Measurements from ENCODE around the gene ST6GALNAC1. TPM values are rescaled to one million over a fixed set of nuclear protein-coding genes. Genes with fewer than 3 reads are reported as not detected.
A peak's percentile ranks its signal among the peaks of the same experiment; 100 is the strongest.

ST6GALNAC1 gene
- total and polyA plus RNA-seq, 2 of the 4 experiments (the other 2 are of a cell fraction): not detected

- POLR2A ChIA-PET (ENCODE audit: unreplicated experiment): interaction anchor here (0.6 to 0.7 kb wide), 2 partner anchors 33 to 152 kb away, joined by 3 read pairs; no protein-coding TSS in a partner anchor
- H3K36me3 ChIP-seq (ENCODE audit: control insufficient read depth, insufficient read depth, low read length): peaks cover 33% of the 10 kb centered on the region
These were observed 44.6 kb upstream of the ST6GALNAC1 start for GRCh38 chr17:76688165-76688622.

More at GRCh38 chr17:76688165-76688622, 44.6 kb upstream of the ST6GALNAC1 start:
- TF ChIP-seq SMC3 (IDR thresholded peaks at IDR 0.05; ENCODE audit: low read depth, low read length): no peak
- TF ChIP-seq MXI1 (IDR thresholded peaks at IDR 0.05; ENCODE audit: borderline replicate concordance, low read depth, low read length): no peak
- TF ChIP-seq RCOR1 (IDR thresholded peaks at IDR 0.05; ENCODE audit: insufficient replicate concordance, low read length): no peak
- no peak for TF ChIP-seq RAD21 (IDR thresholded peaks at IDR 0.05; ENCODE audit: low read length)
- TF ChIP-seq ELK1 (IDR thresholded peaks at IDR 0.05; ENCODE audit: borderline replicate concordance, low read depth, low read length): no peak
- no peak for TF ChIP-seq BHLHE40 (IDR thresholded peaks at IDR 0.05; ENCODE audit: low read depth, low read length)
- peak; percentile 14; the same call in 1 of the 2 replicates for TF ChIP-seq CTCF (conservative IDR thresholded peaks at IDR 0.05; ENCODE audit: low read depth, low read length)
- TF ChIP-seq MAZ (IDR thresholded peaks at IDR 0.05; ENCODE audit: borderline replicate concordance, low read depth, low read length): peak; percentile 39; the same call in 1 of the 2 replicates
- Histone ChIP-seq H3K56ac (ENCODE audit: extremely low read depth, insufficient read depth, low read length) (peak overlapping the region; percentile 28; the same call in 1 of the 2 replicates), H3K4me2 (ENCODE audit: low read depth, low read length) (peak overlapping the region; percentile 60), H4K91ac (ENCODE audit: insufficient read depth, low read depth, low read length) (peak overlapping the region; percentile 87), H2BK5ac (ENCODE audit: low read depth, low read length, poor library complexity, severe bottlenecking) (peak overlapping the region; percentile 93), H3K18ac (ENCODE audit: low read depth, low read length) (peak overlapping the region; percentile 80), H3K27ac (ENCODE audit: insufficient read depth, low read length) (peak overlapping the region; percentile 75), H3K9ac (ENCODE audit: low read depth, low read length) (peak overlapping the region; percentile 1; the same call in 1 of the 2 replicates), H3K23ac (ENCODE audit: low read depth, low read length) (peak overlapping the region; percentile 49; the same call in 1 of the 2 replicates), H3K9me1 (ENCODE audit: insufficient read depth, low read length) (peaks cover 28% of the 10 kb centered on the region), H2AK5ac (ENCODE audit: low read depth, low read length) (peak overlapping the region; percentile 91), H3K4me3 (ENCODE audit: insufficient read depth, low read depth, low read length) (no peak overlapping the region), H4K5ac (ENCODE audit: low read depth, low read length) (peak overlapping the region; percentile 69), H4K20me1 (ENCODE audit: insufficient read depth, low read length) (peaks cover 34% of the 10 kb centered on the region; the same call in 1 of the 2 replicates), H3K27me3 (ENCODE audit: control insufficient read depth, insufficient read depth, low read length) (no peaks in the 10 kb centered on the region), H3K4ac (ENCODE audit: low read depth, low read length) (peak overlapping the region; percentile 89), H2AFZ (replicated peaks; ENCODE audit: low read length, poor library complexity) (peak overlapping the region; percentile 46), H4K8ac (ENCODE audit: low read depth in 2 of 2, low read length in 2 of 2) (peak overlapping the region; percentile 47 to 75; a peak in 3 of 4 replicates), H3K4me1 (ENCODE audit: control insufficient read depth, insufficient read depth, low read length) (peaks cover 21% of the 10 kb centered on the region), H2AK9ac (replicated peaks; ENCODE audit: low read depth, low read length, poor library complexity) (peak overlapping the region; percentile 96), H3K79me1 (ENCODE audit: low read depth in 1 of 2, low read length in 2 of 2) (peaks cover 21 to 77% of the 10 kb centered on the region in 2 experiments; a peak in 3 of 4 replicates), H3K14ac (replicated peaks; ENCODE audit: low read depth, low read length) (peak overlapping the region; percentile 76), H2BK120ac (ENCODE audit: low read depth, low read length) (peak overlapping the region; percentile 86), H3K9me3 (ENCODE audit: control insufficient read depth, insufficient read depth, low read length) (no peaks in the 10 kb centered on the region), H2BK20ac (ENCODE audit: low read depth, low read length) (peak overlapping the region; percentile 66), H2BK15ac (ENCODE audit: low read depth, low read length) (peak overlapping the region; percentile 89; the same call in 2 of the 3 replicates)
- no TSS peak for BruUV-seq (replicated peaks)
- intact Hi-C loops (cut with micrococcal nuclease) (loop anchor here (1.0 to 10.0 kb wide), 2 partner anchors 21 to 1917 kb away; no protein-coding TSS in a partner anchor), dilution Hi-C loops (cut with HindIII; ENCODE audit: low sequenced_read_pairs, unreplicated experiment) (no loop called here), in situ Hi-C loops (cut with MboI; ENCODE audit: low sequenced_read_pairs) (no loop called here)
- 66% methylated on average over 6 of the region's 11 CpGs; no CpG with 5 or more reads in 1 of the 2 experiments for WGBS, 2 experiments (ENCODE audit: extremely low coverage in 2 of 2, insufficient read length in 1 of 2)
- DNase-seq (no peak), ATAC-seq (ENCODE audit: low read depth) (peak; percentile 23)
- CTCF ChIA-PET: interaction anchor here (0.6 to 1.2 kb wide), 2 partner anchors 26 to 47 kb away, joined by 3 to 5 read pairs; no protein-coding TSS in a partner anchor
